ENCODE results near the gene IST1. TPM values are rescaled to one million over a fixed set of nuclear protein-coding genes. Genes with fewer than 3 reads are reported as not detected.

Gene IST1
- total and polyA plus RNA-seq, 10 of the 15 experiments (the other 5 are each of a cell fraction or from before 2014, with no cell fraction given): 97.3 to 293 (median 138) TPM

GRCh38 chr16:71883849-71884638 lies 11.3 kb upstream of the IST1 start, which contains the start of gene ZNF821 (continued):
- peak; percentile 30; the same call in 1 of the 2 replicates for TF ChIP-seq RELB (IDR thresholded peaks at IDR 0.05; ENCODE audit: low read depth)
- TF ChIP-seq SMAD5 (IDR thresholded peaks at IDR 0.05; ENCODE audit: low read depth): no peak
- TF ChIP-seq, protein P1, sequence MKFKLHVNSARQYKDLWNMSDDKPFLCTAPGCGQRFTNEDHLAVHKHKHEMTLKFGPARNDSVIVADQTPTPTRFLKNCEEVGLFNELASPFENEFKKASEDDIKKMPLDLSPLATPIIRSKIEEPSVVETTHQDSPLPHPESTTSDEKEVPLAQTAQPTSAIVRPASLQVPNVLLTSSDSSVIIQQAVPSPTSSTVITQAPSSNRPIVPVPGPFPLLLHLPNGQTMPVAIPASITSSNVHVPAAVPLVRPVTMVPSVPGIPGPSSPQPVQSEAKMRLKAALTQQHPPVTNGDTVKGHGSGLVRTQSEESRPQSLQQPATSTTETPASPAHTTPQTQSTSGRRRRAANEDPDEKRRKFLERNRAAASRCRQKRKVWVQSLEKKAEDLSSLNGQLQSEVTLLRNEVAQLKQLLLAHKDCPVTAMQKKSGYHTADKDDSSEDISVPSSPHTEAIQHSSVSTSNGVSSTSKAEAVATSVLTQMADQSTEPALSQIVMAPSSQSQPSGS (IDR thresholded peaks at IDR 0.05; ENCODE audit: low read length): no peak
- peak; percentile 95 for TF ChIP-seq LARP7 (IDR thresholded peaks at IDR 0.05)
- 0 out of 2 replicates have a peak, but pooled peaks have one; percentile 10 for TF ChIP-seq HCFC1 (IDR thresholded peaks at IDR 0.05; ENCODE audit: low read length)
- TF ChIP-seq IRF4 (IDR thresholded peaks at IDR 0.05; ENCODE audit: low read depth, low read length): 0 out of 2 replicates have a peak, but pooled peaks have one; percentile 8
- peak; percentile 57; the same call in 1 of the 2 replicates for TF ChIP-seq NBN (IDR thresholded peaks at IDR 0.05)
- no peak for TF ChIP-seq CREM (IDR thresholded peaks at IDR 0.05; ENCODE audit: low read depth)
- TF ChIP-seq JUND (IDR thresholded peaks at IDR 0.05; ENCODE audit: low read depth, low read length): no peak

Data from GM12878 (cell line).